Measurements from ENCODE around the gene LRRC26.

Gene LRRC26, protein sequence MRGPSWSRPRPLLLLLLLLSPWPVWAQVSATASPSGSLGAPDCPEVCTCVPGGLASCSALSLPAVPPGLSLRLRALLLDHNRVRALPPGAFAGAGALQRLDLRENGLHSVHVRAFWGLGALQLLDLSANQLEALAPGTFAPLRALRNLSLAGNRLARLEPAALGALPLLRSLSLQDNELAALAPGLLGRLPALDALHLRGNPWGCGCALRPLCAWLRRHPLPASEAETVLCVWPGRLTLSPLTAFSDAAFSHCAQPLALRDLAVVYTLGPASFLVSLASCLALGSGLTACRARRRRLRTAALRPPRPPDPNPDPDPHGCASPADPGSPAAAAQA

GRCh38 chr9:137169896-137170358 is at the start of gene LRRC26:
Gene LRRC26 (minus strand): TSS chr9:137170051. CDS start chr9:137169943, 108 bp downstream.
- DNase-seq (ENCODE audit: low read depth) = no peak
- in situ Hi-C loops (cut with HindIII; ENCODE audit: low sequenced_read_pairs) = no loop called here
- no peak within 1 kb of the TSS for H3K4me3 ChIP-seq (ENCODE audit: low read depth, low read length)
- TF ChIP-seq, protein P1, sequence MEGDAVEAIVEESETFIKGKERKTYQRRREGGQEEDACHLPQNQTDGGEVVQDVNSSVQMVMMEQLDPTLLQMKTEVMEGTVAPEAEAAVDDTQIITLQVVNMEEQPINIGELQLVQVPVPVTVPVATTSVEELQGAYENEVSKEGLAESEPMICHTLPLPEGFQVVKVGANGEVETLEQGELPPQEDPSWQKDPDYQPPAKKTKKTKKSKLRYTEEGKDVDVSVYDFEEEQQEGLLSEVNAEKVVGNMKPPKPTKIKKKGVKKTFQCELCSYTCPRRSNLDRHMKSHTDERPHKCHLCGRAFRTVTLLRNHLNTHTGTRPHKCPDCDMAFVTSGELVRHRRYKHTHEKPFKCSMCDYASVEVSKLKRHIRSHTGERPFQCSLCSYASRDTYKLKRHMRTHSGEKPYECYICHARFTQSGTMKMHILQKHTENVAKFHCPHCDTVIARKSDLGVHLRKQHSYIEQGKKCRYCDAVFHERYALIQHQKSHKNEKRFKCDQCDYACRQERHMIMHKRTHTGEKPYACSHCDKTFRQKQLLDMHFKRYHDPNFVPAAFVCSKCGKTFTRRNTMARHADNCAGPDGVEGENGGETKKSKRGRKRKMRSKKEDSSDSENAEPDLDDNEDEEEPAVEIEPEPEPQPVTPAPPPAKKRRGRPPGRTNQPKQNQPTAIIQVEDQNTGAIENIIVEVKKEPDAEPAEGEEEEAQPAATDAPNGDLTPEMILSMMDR (IDR thresholded peaks at IDR 0.05; ENCODE audit: low read depth, low read length, missing control alignments) = no peak

DNA sequence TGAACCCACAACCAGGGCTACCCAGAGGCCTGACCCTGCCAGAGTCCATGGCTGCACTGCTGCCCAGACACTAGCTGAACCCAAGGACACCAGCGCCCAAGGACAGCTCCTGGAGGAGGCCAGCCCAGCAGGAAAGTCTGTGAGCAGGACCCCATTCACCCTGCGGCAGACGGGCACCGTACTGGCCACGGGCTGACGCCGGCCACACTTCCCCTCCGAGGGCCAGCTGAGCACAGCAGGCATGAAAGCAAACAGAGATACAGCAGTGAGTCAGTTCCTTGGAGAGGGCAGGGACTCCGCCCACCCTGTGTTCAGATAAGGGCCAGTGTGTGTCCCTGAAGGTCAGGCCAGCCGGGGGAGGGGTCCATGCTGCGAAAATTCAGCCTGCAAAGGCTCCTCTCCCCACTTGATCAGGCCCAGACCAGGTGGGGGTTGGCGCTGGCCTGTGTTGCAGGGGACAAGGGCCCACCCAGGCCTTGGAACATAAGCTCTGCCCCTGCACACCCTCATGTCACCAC is 49.0 kb upstream of the LRRC26 start:
- in situ Hi-C loops (cut with HindIII; ENCODE audit: low sequenced_read_pairs) = no loop called here

DNA sequence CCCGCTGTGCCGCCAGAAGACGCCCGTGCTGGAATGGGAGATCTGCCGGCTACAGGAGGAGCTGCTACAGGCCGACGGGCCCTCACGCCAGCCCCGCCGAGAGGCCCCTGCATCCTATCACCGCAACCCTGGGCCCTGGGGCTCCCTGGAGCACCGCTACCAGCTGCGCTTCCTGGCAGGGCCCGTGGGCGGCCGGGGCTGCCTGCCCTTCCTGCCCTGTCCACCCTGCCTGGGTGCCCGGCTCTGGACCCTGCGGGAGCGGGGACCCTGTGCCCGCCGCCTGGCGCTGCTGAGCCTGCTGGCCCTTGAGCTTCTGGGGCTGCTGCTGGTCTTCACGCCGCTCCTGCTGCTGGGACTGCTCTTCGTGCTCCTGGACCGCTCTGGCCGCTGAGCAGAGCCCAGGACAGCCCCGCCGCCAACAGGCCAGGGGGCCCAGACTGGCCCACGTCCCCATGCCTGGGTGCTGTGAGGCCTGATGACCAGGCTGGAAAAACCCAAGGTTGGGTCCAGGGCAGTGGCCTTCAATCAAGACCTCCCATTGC is 48.4 kb upstream of the LRRC26 start:
- TF ChIP-seq, protein P1 (IDR thresholded peaks at IDR 0.05; ENCODE audit: low read depth, low read length, missing control alignments) = no peak
- in situ Hi-C loops (cut with HindIII; ENCODE audit: low sequenced_read_pairs) = no loop called here
- H3K4me3 ChIP-seq (ENCODE audit: low read depth, low read length) = no peak overlapping the region
- no peak for DNase-seq (ENCODE audit: low read depth)

More for the DNA sequence above, 49.0 kb upstream of the LRRC26 start:
- DNase-seq (ENCODE audit: low read depth) = no peak
- TF ChIP-seq, protein P1 (IDR thresholded peaks at IDR 0.05; ENCODE audit: low read depth, low read length, missing control alignments) = no peak
- no peak overlapping the region for H3K4me3 ChIP-seq (ENCODE audit: low read depth, low read length)

DNA sequence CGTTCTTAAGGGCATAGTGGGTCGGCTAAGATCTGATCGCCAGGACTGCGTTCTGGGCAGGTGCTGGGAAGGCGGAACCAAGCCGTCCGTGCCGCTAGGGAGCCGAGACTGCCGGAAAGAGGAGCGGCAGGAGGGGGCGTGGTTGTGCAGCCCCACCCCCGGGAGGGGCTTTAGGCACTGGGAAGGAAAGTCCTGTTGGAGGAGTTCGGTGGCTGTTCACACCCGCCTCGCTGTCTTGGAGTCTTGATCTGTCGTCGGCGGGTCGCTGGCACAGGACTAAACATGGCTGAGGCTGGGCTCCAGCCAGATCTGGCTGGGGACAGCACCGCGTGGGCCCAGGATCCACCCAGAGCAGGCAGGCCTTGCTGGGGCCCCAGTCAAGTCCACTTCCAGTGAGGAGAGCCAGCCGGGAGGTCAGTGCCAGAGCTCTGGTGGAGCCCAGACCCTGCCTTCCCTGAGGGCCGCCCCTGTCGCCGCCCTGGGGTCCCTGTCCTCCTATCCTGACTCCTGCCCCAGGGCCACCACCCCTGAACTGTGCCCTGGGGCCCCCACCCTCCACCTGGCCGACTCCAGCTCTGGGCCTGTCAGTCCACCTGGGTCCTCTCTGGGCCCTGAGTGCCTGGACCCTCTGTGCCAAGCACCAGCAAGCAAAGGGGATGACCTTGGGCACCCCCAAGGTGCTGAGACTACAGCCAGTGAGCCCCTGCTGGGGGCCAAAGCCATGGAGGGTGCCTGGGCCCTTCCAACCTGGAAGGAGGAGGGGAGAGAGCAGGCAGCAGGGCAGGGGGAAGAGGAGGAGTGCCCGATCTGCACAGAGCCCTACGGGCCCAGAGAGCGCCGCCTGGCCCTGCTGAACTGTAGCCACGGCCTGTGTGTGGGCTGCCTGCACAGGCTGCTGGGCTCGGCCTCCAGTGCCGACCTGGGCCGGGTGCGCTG is 47.7 kb upstream of the LRRC26 start:
- H3K4me3 ChIP-seq (ENCODE audit: low read depth, low read length) = no peak overlapping the region
- TF ChIP-seq, protein P1 (IDR thresholded peaks at IDR 0.05; ENCODE audit: low read depth, low read length, missing control alignments) = no peak
- DNase-seq (ENCODE audit: low read depth) = no peak
- in situ Hi-C loops (cut with HindIII; ENCODE audit: low sequenced_read_pairs) = no loop called here

DNA sequence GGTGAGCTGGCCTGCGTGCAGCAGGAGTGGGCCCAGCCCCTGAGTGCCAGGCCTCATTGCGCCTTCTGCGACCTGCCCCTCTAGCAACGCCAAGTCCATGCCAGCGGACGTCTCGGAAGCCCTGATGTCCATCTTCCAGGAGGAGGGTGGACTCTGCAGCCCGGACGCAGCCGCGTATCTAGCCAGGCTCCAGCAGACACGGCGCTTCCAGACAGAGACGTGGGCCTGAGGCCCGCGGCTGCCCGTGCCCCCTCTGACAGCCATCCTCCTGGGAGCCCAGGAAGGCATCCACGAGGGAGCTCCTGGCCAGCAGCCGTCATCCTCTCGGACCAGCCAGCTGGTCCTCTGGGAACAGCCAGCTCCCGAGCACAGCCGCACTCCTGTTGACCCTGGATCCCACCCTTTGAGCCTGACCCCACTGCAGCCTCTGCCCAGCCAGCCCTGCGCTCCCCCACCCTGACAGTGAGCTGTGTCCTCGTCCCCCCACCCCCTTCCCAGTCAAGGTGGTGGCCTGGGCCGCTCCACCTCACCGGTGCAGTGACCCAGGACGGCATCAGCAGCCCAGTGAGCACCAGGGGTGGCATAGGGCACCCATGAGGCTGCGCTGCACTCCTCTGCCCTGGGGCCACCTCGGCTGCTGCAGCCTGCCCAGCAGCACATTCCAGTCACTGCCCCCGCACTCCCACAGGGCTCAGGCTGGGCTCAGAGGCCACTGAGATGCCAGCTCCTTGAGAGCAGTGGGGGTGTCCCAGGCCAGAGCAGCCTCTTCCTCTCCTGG is 46.5 kb upstream of the LRRC26 start:
- in situ Hi-C loops (cut with HindIII; ENCODE audit: low sequenced_read_pairs) = no loop called here
- TF ChIP-seq, protein P1 (IDR thresholded peaks at IDR 0.05; ENCODE audit: low read depth, low read length, missing control alignments) = no peak
- no peak for DNase-seq (ENCODE audit: low read depth)
- no peak overlapping the region for H3K4me3 ChIP-seq (ENCODE audit: low read depth, low read length)

Data from astrocyte of the cerebellum (primary cell).